GM23338 (cell line): ENCODE data around the gene PRKD1. TPM values are rescaled to one million over a fixed set of nuclear protein-coding genes. Genes with fewer than 3 reads are reported as not detected.

Experiments used
- ATAC-seq: fragments of 200-7000 bp; cut with Tn5 transposase; 3 replicates; pipeline ENCODE4 v1.9.1; 2020
- DNase-seq: peaks from one replicate; pipeline ENCODE4 v3.0.0-alpha.2; 2015; ENCODE audit warnings: low spot score
- H2AFZ ChIP-seq: fragments of 200-600 bp; sonication (generic); 2 replicates; pipeline ENCODE4 v1.8.0; 2016; ENCODE audit warnings: antibody characterized with exemption, mild to moderate bottlenecking, moderate library complexity
- H3F3A ChIP-seq: fragments of 200-600 bp; sonication (generic); replicated peaks from 2 replicates; pipeline ENCODE4 v1.8.0; 2017; ENCODE audit warnings: antibody characterized with exemption, mixed run types, low read depth
- H3K27ac ChIP-seq: fragments of 200-600 bp; sonication (generic); 2 replicates; pipeline ENCODE4 v1.6.1; 2016; ENCODE audit warnings: low read depth
- H3K27me3 ChIP-seq: fragments of 200-600 bp; sonication (generic); 2 replicates; pipeline ENCODE4 v1.8.0; 2016; ENCODE audit warnings: mild to moderate bottlenecking, mixed run types, moderate library complexity; ENCODE audit not compliant: insufficient read depth
- H3K36me3 ChIP-seq: fragments of 200-600 bp; sonication (generic); 2 replicates; pipeline ENCODE4 v1.8.0; 2016; ENCODE audit warnings: mild to moderate bottlenecking; ENCODE audit not compliant: insufficient read depth
- H3K4me1 ChIP-seq: fragments of 200-600 bp; sonication (generic); 2 replicates; pipeline ENCODE4 v1.8.0; 2016; ENCODE audit warnings: mild to moderate bottlenecking, moderate library complexity; ENCODE audit not compliant: insufficient read depth
- H3K4me2 ChIP-seq: fragments of 200-600 bp; sonication (generic); 2 replicates; pipeline ENCODE4 v1.7.1; 2017; ENCODE audit warnings: mixed run types
- H3K4me3 ChIP-seq: fragments of 200-600 bp; sonication (generic); 2 replicates; pipeline ENCODE4 v1.6.1; 2016; ENCODE audit warnings: mixed run types
- H3K79me2 ChIP-seq: fragments of 200-600 bp; sonication (generic); replicated peaks from 2 replicates; pipeline ENCODE4 v1.8.0; 2017; ENCODE audit warnings: mild to moderate bottlenecking; ENCODE audit not compliant: insufficient read depth
- H3K9me2 ChIP-seq: fragments of 200-600 bp; sonication (generic); 2 replicates; pipeline ENCODE4 v1.8.0; 2017; ENCODE audit not compliant: insufficient read depth
- H4K20me1 ChIP-seq: fragments of 200-600 bp; sonication (generic); replicated peaks from 2 replicates; pipeline ENCODE4 v1.8.0; 2017; ENCODE audit warnings: mild to moderate bottlenecking; ENCODE audit not compliant: insufficient read depth
- H3K27ac Mint-ChIP-seq: 2 replicates; pipeline ENCODE4 v1.8.0; 2020; ENCODE audit warnings: inconsistent platforms, mild to moderate bottlenecking, moderate library complexity, mixed read lengths
- H3K27me3 Mint-ChIP-seq: 3 replicates; pipeline ENCODE4 v1.8.0; 2022; ENCODE audit warnings: low read depth, mild to moderate bottlenecking, moderate library complexity, mixed read lengths, inconsistent platforms; ENCODE audit not compliant: insufficient read depth, poor library complexity
- H3K36me3 Mint-ChIP-seq: 3 replicates; pipeline ENCODE4 v1.8.0; 2021; ENCODE audit warnings: low read depth, mild to moderate bottlenecking, inconsistent platforms, moderate library complexity, mixed read lengths
- H3K4me1 Mint-ChIP-seq: 3 replicates; pipeline ENCODE4 v1.8.0; 2020; ENCODE audit warnings: mild to moderate bottlenecking, inconsistent platforms, mixed read lengths
- H3K4me3 Mint-ChIP-seq: 3 replicates; pipeline ENCODE4 v1.8.0; 2021; ENCODE audit warnings: moderate library complexity, mild to moderate bottlenecking, inconsistent platforms, mixed read lengths
- H3K9me3 Mint-ChIP-seq: 3 replicates; pipeline ENCODE4 v1.8.0; 2020; ENCODE audit warnings: moderate library complexity, mild to moderate bottlenecking, inconsistent platforms, mixed read lengths
- CREB1 ChIP-seq: fragments of 250-450 bp; sonication (Bioruptor Pico); IDR thresholded peaks from 2 replicates; pipeline ENCODE4 v1.5.0; 2020; ENCODE audit warnings: low read depth, mild to moderate bottlenecking, moderate library complexity
- CTCF ChIP-seq, 2 experiments: fragments of 200-600 bp in 1 of 2; sonication (generic) in 1 of 2; conservative IDR thresholded peaks; 2 replicates each; pipeline versions ENCODE4 v1.5.1 to v1.6.1; 2016 to 2017; ENCODE audit warnings: antibody characterized with exemption in 2 of 2, low read depth in 2 of 2, mild to moderate bottlenecking in 2 of 2, moderate library complexity in 1 of 2
- EZH2 ChIP-seq: fragments of 200-600 bp; sonication (generic); IDR thresholded peaks from one replicate; pipeline ENCODE4 v1.8.0; 2017; ENCODE audit warnings: antibody characterized with exemption, mild to moderate bottlenecking, low read depth; ENCODE audit not compliant: unreplicated experiment
- JUNB ChIP-seq: IDR thresholded peaks from one replicate; pipeline ENCODE4 v1.6.1; 2016; ENCODE audit warnings: antibody characterized with exemption; ENCODE audit not compliant: unreplicated experiment
- NANOG ChIP-seq: IDR thresholded peaks from 2 replicates; pipeline ENCODE4 v1.6.1; 2016; ENCODE audit warnings: antibody characterized with exemption, borderline replicate concordance
- ZNF114 ChIP-seq: fragments of 250-450 bp; sonication (Bioruptor Pico); IDR thresholded peaks from 2 replicates; pipeline ENCODE4 v1.5.0; 2020; ENCODE audit warnings: mild to moderate bottlenecking, moderate library complexity
- ZNF462 ChIP-seq: fragments of 250-450 bp; sonication (Bioruptor Pico); IDR thresholded peaks from 2 replicates; pipeline ENCODE4 v1.5.0; 2020; ENCODE audit warnings: mild to moderate bottlenecking, moderate library complexity
- polyA plus RNA-seq: library from polyadenylated mRNA; unstranded; fragments of >200 nt; fragmentation: Nextera tagmentation; extraction: Ambion mirVana; gene quantifications from 2 replicates; pipeline ENCODE4 v1.2.1, GENCODE V29; 2016
- total RNA-seq: library from RNA; depleted of rRNA; stranded (reverse); fragments of >200 nt; shearing (Covaris generic); gene quantifications from 2 replicates; pipeline ENCODE4 v1.2.3, GENCODE V29; 2014

The PRKD1 gene
- total and polyA plus RNA-seq, 2 experiments from 2014 or later: 3.1 to 9.7 TPM

GRCh38 chr14:29529418-29529817 lies 398.2 kb downstream of the PRKD1 start:
- Histone ChIP-seq H3K27ac (no peak overlapping the region), H3K27me3 (no peaks in the 10 kb centered on the region), H3K36me3 (no peaks in the 10 kb centered on the region), H3K79me2 (no peaks in the 10 kb centered on the region), H3K4me1 (no peaks in the 10 kb centered on the region), H3K4me3 (no peak overlapping the region), H2AFZ (no peak overlapping the region), H3F3A (no peaks in the 10 kb centered on the region), H3K4me2 (no peak overlapping the region), H4K20me1 (no peaks in the 10 kb centered on the region), H3K9me2 (no peaks in the 10 kb centered on the region)
- DNase-seq (peak; percentile 79), ATAC-seq (peak; percentile 62)
- peaks cover 4% of the 10 kb centered on the region for H3K4me1 Mint-ChIP-seq
- H3K4me3 Mint-ChIP-seq: no peak overlapping the region
- H3K27ac Mint-ChIP-seq: no peak overlapping the region
- TF ChIP-seq JUNB (no peak), CTCF (conservative IDR thresholded peaks at IDR 0.05; ENCODE audit: low read depth in 2 of 2) (peak; percentile 69 to 77), ZNF114 (CRISPR knock-in tag) (no peak), CREB1 (CRISPR knock-in tag) (no peak), EZH2 (no peak), NANOG (no peak), ZNF462 (CRISPR knock-in tag) (no peak)
- H3K9me3 Mint-ChIP-seq: no peaks in the 10 kb centered on the region
- H3K36me3 Mint-ChIP-seq: no peaks in the 10 kb centered on the region
- no peaks in the 10 kb centered on the region for H3K27me3 Mint-ChIP-seq
